Fibroblast of skin of right biceps (primary cell): ENCODE results near the gene TSTD2.
A peak's percentile ranks its signal among the peaks of the same experiment; 100 is the strongest.

Experiments
- DNase-seq: peaks from one replicate; pipeline ENCODE4 v3.0.0-alpha.2; 2013

TSTD2 gene

GRCh38 chr9:97560154-97560553, 73.0 kb downstream of the TSTD2 start:
- DNase-seq, result no peak

GRCh38 chr9:97559111-97559514, 74.1 kb downstream of the TSTD2 start:
- DNase-seq, result no peak

DNA sequence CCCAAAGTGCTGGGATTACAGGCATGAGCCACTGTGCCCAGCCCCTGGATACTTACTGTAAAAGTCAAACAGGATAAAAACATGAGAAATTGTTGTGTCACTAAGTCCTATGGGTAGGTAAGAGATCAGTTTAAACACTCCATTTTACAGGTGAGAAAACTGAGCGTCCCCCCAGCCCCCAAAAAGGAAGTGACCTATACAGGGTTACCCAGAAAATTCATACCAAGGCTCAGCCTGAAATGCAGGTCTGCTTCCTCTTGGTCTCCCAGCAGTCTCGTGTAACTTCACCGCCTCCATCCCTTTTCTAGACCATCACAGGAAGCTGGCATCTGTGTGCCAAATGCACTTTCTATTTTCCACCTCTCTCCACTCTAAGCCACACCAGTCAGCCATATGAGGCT, 74.5 kb downstream of the TSTD2 start:
- no peak for DNase-seq

DNA sequence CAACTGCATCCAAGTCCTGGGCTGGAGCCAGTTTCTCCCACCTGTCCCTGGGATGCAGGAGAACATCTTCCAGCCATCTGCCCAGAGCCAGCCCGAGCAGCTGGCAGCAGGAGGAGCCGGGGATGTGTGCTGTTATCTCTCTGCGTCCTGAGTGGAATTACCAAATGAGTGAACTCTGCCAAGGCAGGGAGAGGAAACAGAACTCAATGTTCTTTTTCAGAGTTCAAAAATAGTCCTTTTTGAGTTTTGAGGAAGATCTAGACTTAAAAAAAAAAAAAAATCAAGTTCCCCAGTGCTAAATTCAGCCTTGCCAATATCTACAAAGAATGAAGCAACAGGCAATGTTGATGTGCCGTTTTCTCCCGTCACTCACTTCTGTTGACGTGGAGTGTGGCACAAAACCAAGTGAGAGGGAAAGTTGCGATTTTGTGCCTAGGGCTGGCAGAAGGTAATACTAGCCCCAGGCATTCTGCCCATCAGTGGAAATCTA, 75.5 kb downstream of the TSTD2 start:
- no peak for DNase-seq

- DNase-seq, result no peak
These were observed 76.2 kb downstream of the TSTD2 start for GRCh38 chr9:97556721-97557605.

- DNase-seq, result no peak
These were observed 77.0 kb downstream of the TSTD2 start for GRCh38 chr9:97556036-97556720.

- DNase-seq, result peak; percentile 3
These were observed 78.0 kb downstream of the TSTD2 start for GRCh38 chr9:97555164-97555563.

DNA sequence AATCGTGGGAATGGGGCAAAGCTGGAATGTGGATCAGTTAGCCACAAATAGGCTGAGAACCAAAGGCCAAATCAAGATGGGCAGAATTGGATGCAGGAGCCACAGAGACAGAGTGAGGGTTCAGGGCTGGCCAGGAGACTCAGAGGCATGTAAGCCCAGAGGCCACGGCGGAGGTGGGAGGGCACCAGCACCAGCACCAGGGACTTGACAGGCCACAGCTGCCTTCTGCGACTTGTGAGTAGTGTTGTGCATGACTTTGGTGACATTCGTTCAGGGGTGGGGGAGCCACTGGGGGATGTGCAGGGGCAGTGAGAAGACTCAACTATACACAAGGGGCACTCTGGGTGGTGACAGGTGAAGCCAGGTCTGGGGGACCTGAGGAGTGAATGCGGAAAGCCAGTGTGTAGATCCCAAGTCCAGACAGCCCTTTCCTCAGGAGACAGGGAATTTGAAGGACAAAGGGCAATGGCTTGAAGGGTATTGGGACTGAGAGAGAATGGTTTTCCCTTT, 78.5 kb downstream of the TSTD2 start:
- no peak for DNase-seq

- DNase-seq, result no peak
These were observed 79.3 kb downstream of the TSTD2 start for GRCh38 chr9:97553841-97554240.

GRCh38 chr9:97553141-97553540, 80.0 kb downstream of the TSTD2 start:
- DNase-seq, result no peak

DNA sequence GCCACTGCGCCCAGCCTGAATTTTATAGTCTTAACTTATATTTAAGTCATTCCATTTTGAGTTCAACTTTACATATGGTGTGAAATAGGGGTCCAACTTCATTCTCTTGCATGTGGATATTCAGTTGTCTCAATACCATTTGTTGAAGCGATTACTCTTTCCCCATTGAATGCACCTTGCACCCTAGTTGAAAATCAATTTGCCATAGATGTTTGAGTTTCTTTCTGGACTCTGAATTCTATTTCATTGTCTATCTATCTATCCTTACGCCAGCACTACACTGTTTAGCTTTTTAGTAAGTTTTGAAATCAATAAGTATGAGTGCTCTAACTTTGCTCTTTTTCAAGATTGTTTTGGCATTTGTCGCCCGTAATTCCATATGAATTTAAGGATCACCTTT, 81.9 kb downstream of the TSTD2 start:
- DNase-seq, result no peak

GRCh38 chr9:97550386-97550785, 82.8 kb downstream of the TSTD2 start:
- no peak for DNase-seq
